Measurements from ENCODE around the gene EID2B. TPM values are rescaled to one million over a fixed set of nuclear protein-coding genes. Genes with fewer than 3 reads are reported as not detected.

EID2B gene
- total RNA-seq, 1 experiment from 2014 or later, result 3.4 TPM

DNA sequence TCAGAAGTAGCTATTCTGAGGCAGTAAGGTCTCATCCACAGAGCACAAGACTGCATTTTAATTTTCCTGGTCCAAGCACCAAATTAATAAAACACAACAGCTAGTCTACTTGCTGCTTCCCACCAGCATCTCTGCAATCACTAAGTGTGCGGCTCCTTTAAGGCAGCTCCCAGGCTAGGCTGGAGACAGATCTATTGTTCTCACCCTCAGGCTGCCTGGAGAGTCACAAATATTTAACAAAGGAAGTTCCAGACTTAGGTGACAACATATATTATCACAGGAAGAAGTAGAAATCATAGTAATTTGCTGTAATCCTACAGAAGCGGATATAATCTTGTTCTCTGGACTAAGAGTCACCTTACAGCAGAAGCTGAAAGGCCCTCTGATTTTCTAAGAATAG, 9.6 kb upstream of the EID2B start:
- TF ChIP-seq, protein P1, sequence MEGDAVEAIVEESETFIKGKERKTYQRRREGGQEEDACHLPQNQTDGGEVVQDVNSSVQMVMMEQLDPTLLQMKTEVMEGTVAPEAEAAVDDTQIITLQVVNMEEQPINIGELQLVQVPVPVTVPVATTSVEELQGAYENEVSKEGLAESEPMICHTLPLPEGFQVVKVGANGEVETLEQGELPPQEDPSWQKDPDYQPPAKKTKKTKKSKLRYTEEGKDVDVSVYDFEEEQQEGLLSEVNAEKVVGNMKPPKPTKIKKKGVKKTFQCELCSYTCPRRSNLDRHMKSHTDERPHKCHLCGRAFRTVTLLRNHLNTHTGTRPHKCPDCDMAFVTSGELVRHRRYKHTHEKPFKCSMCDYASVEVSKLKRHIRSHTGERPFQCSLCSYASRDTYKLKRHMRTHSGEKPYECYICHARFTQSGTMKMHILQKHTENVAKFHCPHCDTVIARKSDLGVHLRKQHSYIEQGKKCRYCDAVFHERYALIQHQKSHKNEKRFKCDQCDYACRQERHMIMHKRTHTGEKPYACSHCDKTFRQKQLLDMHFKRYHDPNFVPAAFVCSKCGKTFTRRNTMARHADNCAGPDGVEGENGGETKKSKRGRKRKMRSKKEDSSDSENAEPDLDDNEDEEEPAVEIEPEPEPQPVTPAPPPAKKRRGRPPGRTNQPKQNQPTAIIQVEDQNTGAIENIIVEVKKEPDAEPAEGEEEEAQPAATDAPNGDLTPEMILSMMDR (conservative IDR thresholded peaks at IDR 0.05; ENCODE audit: low read depth, low read length), result no peak
- TF ChIP-seq EZH2 (IDR thresholded peaks at IDR 0.05; ENCODE audit: borderline replicate concordance, low read depth, low read length, poor library complexity, severe bottlenecking), result no peak
- Histone ChIP-seq H3K4me1 (ENCODE audit: insufficient read depth, low read length, poor library complexity, severe bottlenecking) (peaks cover 10% of the 10 kb centered on the region), H3K4me3 (ENCODE audit: low read depth, low read length, poor library complexity, severe bottlenecking) (no peak overlapping the region), H3K9me3 (ENCODE audit: low read depth, low read length, poor library complexity, severe bottlenecking) (no peaks in the 10 kb centered on the region), H3K36me3 (ENCODE audit: insufficient read depth, low read length, poor library complexity, severe bottlenecking) (no peaks in the 10 kb centered on the region), H3K27me3 (replicated peaks; ENCODE audit: insufficient read depth, low read depth, low read length, poor library complexity) (peaks cover 10% of the 10 kb centered on the region), H3K27ac (ENCODE audit: low read depth, low read length, poor library complexity, severe bottlenecking) (no peak overlapping the region)
- POLR2A ChIA-PET (ENCODE audit: low non-redundant PET), result no interaction called here
- intact Hi-C loops (cut with micrococcal nuclease; ENCODE audit: unreplicated experiment), result no loop called here
- BruUV-seq (replicated peaks), result no TSS peak
- CTCF ChIA-PET, result interaction anchor here (0.7 kb wide), 1 partner anchor 45 kb away, joined by 3 read pairs; no protein-coding TSS in a partner anchor
- DNase-seq (ENCODE audit: low spot score), result peak; percentile 35

DNA sequence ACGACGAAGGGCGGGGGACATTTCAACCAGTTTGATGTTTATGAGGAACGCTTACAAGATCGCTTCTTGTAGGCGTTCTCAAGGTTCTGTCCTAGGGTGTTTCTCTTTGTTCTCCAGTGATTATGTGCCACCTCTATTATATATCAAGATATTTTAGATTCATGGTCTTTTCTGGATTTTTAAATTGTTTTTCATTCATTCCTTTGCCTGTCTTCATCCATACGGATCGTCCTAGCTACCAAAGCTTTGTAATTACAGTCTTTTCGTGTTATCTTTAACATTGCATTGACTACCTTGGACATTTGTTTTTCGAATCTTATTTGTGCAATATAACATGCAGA, 7.7 kb upstream of the EID2B start:
- BruUV-seq (replicated peaks), result no TSS peak

DNA sequence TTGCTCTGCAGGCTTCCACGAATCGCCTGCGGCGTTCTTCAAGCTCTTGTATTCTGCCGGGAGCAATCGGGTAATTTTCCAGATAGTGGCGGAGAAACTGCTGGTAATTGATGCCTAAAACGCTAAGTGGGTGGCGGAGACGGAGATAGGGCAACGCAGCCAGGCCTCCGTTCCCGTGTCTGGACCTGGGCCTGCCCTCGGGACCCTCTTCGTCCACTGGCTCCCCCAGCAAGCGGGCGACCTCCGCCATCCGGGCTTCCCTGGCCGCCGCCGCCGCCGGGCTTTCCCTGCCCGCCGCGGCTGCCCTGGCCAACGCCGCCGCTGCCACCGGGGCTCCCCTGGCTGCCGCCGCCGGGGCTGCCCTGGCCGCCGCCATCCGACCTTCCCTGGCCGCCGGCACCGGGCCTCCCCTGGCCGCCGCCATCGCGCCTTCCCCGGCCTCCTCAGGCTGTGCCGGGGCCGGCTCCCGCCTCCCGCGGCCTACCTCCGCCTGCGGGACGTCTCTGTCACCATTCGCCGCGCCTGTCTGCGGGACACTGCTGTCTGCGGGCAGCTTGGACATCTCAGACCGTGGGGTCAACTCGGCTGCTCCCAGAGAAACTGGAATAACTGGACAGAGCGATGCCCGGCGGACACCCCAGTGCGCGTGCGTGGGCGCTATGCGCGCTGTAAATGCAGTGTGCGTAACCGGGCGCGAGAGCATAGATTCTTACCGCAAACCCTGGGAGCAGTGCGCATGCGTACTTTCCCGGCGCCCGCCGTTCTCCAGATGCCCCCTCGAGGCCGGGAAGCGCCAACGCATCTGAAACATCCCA, 7.1 kb upstream of the EID2B start, which contains the start of gene EID2:
EID2 (minus strand) TSS at position 644 of the 815 bp plus-strand sequence; CDS start at position 562, 82 bp downstream.
- H3K27ac ChIP-seq (ENCODE audit: low read depth, low read length, poor library complexity, severe bottlenecking), result peak within 1 kb of the TSS; percentile 86
- H3K9me3 ChIP-seq (ENCODE audit: low read depth, low read length, poor library complexity, severe bottlenecking), result no peaks in the 10 kb centered on the region
- ChIA-PET CTCF (interaction anchor here (1.1 kb wide), 1 partner anchor 99 kb away, joined by 4 read pairs; no protein-coding TSS in a partner anchor), POLR2A (ENCODE audit: low non-redundant PET) (interaction anchor here (1.1 kb wide), 1 partner anchor 104 kb away, joined by 4 read pairs; the partner anchor contains the start of gene RPS16)
- no TSS peak for BruUV-seq (replicated peaks)
- H3K4me3 ChIP-seq (ENCODE audit: low read depth, low read length, poor library complexity, severe bottlenecking), result peak within 1 kb of the TSS; percentile 79
- peaks cover 10% of the 10 kb centered on the region for H3K4me1 ChIP-seq (ENCODE audit: insufficient read depth, low read length, poor library complexity, severe bottlenecking)
- TF ChIP-seq, protein P1 (conservative IDR thresholded peaks at IDR 0.05; ENCODE audit: low read depth, low read length), result peak; percentile 86; the same call in 1 of the 2 replicates
- TF ChIP-seq EZH2 (IDR thresholded peaks at IDR 0.05; ENCODE audit: borderline replicate concordance, low read depth, low read length, poor library complexity, severe bottlenecking), result no peak
- intact Hi-C loops (cut with micrococcal nuclease; ENCODE audit: unreplicated experiment), result loop anchor here (2.0 to 10.0 kb wide), 2 partner anchors 99 to 425 kb away; no protein-coding TSS in a partner anchor
- H3K27me3 ChIP-seq (replicated peaks; ENCODE audit: insufficient read depth, low read depth, low read length, poor library complexity), result peaks cover under 1% of the 10 kb centered on the region
- no peaks in the 10 kb centered on the region for H3K36me3 ChIP-seq (ENCODE audit: insufficient read depth, low read length, poor library complexity, severe bottlenecking)
- DNase-seq (ENCODE audit: low spot score), result peak; percentile 95

More for the DNA sequence above, 7.7 kb upstream of the EID2B start:
- H3K4me3 ChIP-seq (ENCODE audit: low read depth, low read length, poor library complexity, severe bottlenecking), result peak overlapping the region; percentile 79
- H3K27me3 ChIP-seq (replicated peaks; ENCODE audit: insufficient read depth, low read depth, low read length, poor library complexity), result peaks cover 3% of the 10 kb centered on the region
- intact Hi-C loops (cut with micrococcal nuclease; ENCODE audit: unreplicated experiment), result loop anchor here (2.0 kb wide), 1 partner anchor 100 kb away; no protein-coding TSS in a partner anchor
- H3K9me3 ChIP-seq (ENCODE audit: low read depth, low read length, poor library complexity, severe bottlenecking), result no peaks in the 10 kb centered on the region
- POLR2A ChIA-PET (ENCODE audit: low non-redundant PET), result no interaction called here
- DNase-seq (ENCODE audit: low spot score), result no peak
- H3K4me1 ChIP-seq (ENCODE audit: insufficient read depth, low read length, poor library complexity, severe bottlenecking), result peaks cover 10% of the 10 kb centered on the region
- CTCF ChIA-PET, result interaction anchor here (1.1 kb wide), 1 partner anchor 99 kb away, joined by 4 read pairs; no protein-coding TSS in a partner anchor
- H3K36me3 ChIP-seq (ENCODE audit: insufficient read depth, low read length, poor library complexity, severe bottlenecking), result no peaks in the 10 kb centered on the region
- peak overlapping the region; percentile 86 for H3K27ac ChIP-seq (ENCODE audit: low read depth, low read length, poor library complexity, severe bottlenecking)
- TF ChIP-seq EZH2 (IDR thresholded peaks at IDR 0.05; ENCODE audit: borderline replicate concordance, low read depth, low read length, poor library complexity, severe bottlenecking), result no peak
- TF ChIP-seq, protein P1 (conservative IDR thresholded peaks at IDR 0.05; ENCODE audit: low read depth, low read length), result no peak; the same call in 1 of the 2 replicates

Data from A673 (cell line).